Astrocyte (in vitro differentiated cells and primary cell): Measurements from ENCODE around the gene FHIT.

Source experiments
- CTCF ChIP-seq: IDR thresholded peaks from 2 replicates; pipeline ENCODE4 v1.5.1; 2011; ENCODE audit warnings: low read depth, mild to moderate bottlenecking, inconsistent platforms, low read length, moderate library complexity; ENCODE audit not compliant: insufficient read depth
- EZH2 ChIP-seq: IDR thresholded peaks from 2 replicates; pipeline ENCODE4 v1.6.1; 2012; ENCODE audit warnings: mild to moderate bottlenecking, low read length, inconsistent platforms; ENCODE audit not compliant: insufficient read depth

GRCh38 chr3:60339304-60339703 is 911.9 kb downstream of the FHIT start:
- TF ChIP-seq CTCF (no peak), EZH2 (no peak)
